WTC11 (cell line): ENCODE results near the gene CAMK2D. TPM values are rescaled to one million over a fixed set of nuclear protein-coding genes. Genes with fewer than 3 reads are reported as not detected.

Experiments
- ATAC-seq: fragments of 200-7000 bp; cut with Tn5 transposase; 2 replicates; pipeline ENCODE4 v1.10.0; 2021; ENCODE audit warnings: mild to moderate bottlenecking, moderate library complexity
- CTCF ChIA-PET: fragments of 300-600 bp; sonication (Branson Sonifier 250); formaldehyde crosslinking; loops from one replicate; lab custom pipeline; 2021; ENCODE audit warnings: antibody characterized with exemption; lab: Charles Lee
- POLR2A ChIA-PET: fragments of 350-600 bp; sonication (Branson Sonifier 250); formaldehyde crosslinking; loops from one replicate; lab custom pipeline; 2021; ENCODE audit warnings: antibody characterized with exemption; lab: Charles Lee
- DNase-seq: peaks from one replicate; pipeline ENCODE4 v3.0.0; 2021; ENCODE audit warnings: low spot score
- H3K27ac Mint-ChIP-seq: 2 replicates; pipeline ENCODE4 v1.8.0; 2021; ENCODE audit warnings: mixed read lengths
- H3K27me3 Mint-ChIP-seq: 2 replicates; pipeline ENCODE4 v1.8.0; 2021; ENCODE audit warnings: low read depth, mild to moderate bottlenecking, moderate library complexity, mixed read lengths
- H3K36me3 Mint-ChIP-seq: 2 replicates; pipeline ENCODE4 v1.8.0; 2021; ENCODE audit warnings: mixed read lengths
- H3K4me1 Mint-ChIP-seq: 2 replicates; pipeline ENCODE4 v1.8.0; 2022; ENCODE audit warnings: mixed read lengths
- H3K4me3 Mint-ChIP-seq: 2 replicates; pipeline ENCODE4 v1.8.0; 2021; ENCODE audit warnings: mild to moderate bottlenecking, moderate library complexity, mixed read lengths
- H3K9me3 Mint-ChIP-seq: 2 replicates; pipeline ENCODE4 v1.8.0; 2021; ENCODE audit warnings: mixed read lengths
- ATF1 ChIP-seq: sonication (generic); formaldehyde crosslinking; IDR thresholded peaks from 2 replicates; pipeline ENCODE4 v1.8.1; 2023; ENCODE audit warnings: mild to moderate bottlenecking, moderate library complexity, missing genetic modification reagents
- ATF3 ChIP-seq: sonication (generic); formaldehyde crosslinking; conservative IDR thresholded peaks from 2 replicates; pipeline ENCODE4 v1.8.1; 2022; ENCODE audit warnings: mild to moderate bottlenecking, missing genetic modification reagents
- CREB1 ChIP-seq: sonication (generic); formaldehyde crosslinking; IDR thresholded peaks from 2 replicates; pipeline ENCODE4 v1.8.0; 2023; ENCODE audit warnings: mild to moderate bottlenecking, missing genetic modification reagents
- E2F1 ChIP-seq: sonication (generic); formaldehyde crosslinking; IDR thresholded peaks from 2 replicates; pipeline ENCODE4 v1.8.0; 2022; ENCODE audit warnings: mild to moderate bottlenecking, missing genetic modification reagents
- E2F5 ChIP-seq: sonication (generic); formaldehyde crosslinking; IDR thresholded peaks from 2 replicates; pipeline ENCODE4 v1.8.1; 2022; ENCODE audit warnings: mild to moderate bottlenecking, moderate library complexity, missing genetic modification reagents
- EMX1 ChIP-seq: fragments of 250-450 bp; sonication (Bioruptor Pico); IDR thresholded peaks from 2 replicates; pipeline ENCODE4 v1.8.0; 2021; ENCODE audit warnings: mild to moderate bottlenecking
- ERG ChIP-seq: fragments of 250-450 bp; sonication (Bioruptor Pico); IDR thresholded peaks from 2 replicates; pipeline ENCODE4 v1.8.0; 2021; ENCODE audit warnings: mild to moderate bottlenecking
- ESRRA ChIP-seq: sonication (generic); formaldehyde crosslinking; IDR thresholded peaks from 2 replicates; pipeline ENCODE4 v1.8.1; 2022; ENCODE audit warnings: mild to moderate bottlenecking, missing genetic modification reagents, borderline replicate concordance
- FOXP1 ChIP-seq: sonication (generic); formaldehyde crosslinking; IDR thresholded peaks from 2 replicates; pipeline ENCODE4 v1.8.0; 2022; ENCODE audit warnings: missing genetic modification reagents, mild to moderate bottlenecking, moderate library complexity, borderline replicate concordance
- GTF2I ChIP-seq: fragments of 250-450 bp; sonication (Bioruptor Pico); conservative IDR thresholded peaks from 2 replicates; pipeline ENCODE4 v1.4.0; 2021; ENCODE audit warnings: mild to moderate bottlenecking
- HMGA2 ChIP-seq: fragments of 250-450 bp; sonication (Bioruptor Pico); IDR thresholded peaks from 2 replicates; pipeline ENCODE4 v1.4.0; 2021; ENCODE audit warnings: mild to moderate bottlenecking, moderate library complexity
- KAT7 ChIP-seq: sonication (generic); formaldehyde crosslinking; IDR thresholded peaks from 2 replicates; pipeline ENCODE4 v1.8.1; 2023; ENCODE audit warnings: missing genetic modification reagents, mild to moderate bottlenecking, borderline replicate concordance
- MLX ChIP-seq: sonication (generic); formaldehyde crosslinking; IDR thresholded peaks from 2 replicates; pipeline ENCODE4 v1.8.1; 2023; ENCODE audit warnings: mild to moderate bottlenecking, missing genetic modification reagents, moderate library complexity
- NFATC4 ChIP-seq: fragments of 250-450 bp; sonication (Bioruptor Pico); IDR thresholded peaks from 2 replicates; pipeline ENCODE4 v1.9.0; 2021; ENCODE audit warnings: mild to moderate bottlenecking
- NR3C1 ChIP-seq: sonication (generic); formaldehyde crosslinking; conservative IDR thresholded peaks from 2 replicates; pipeline ENCODE4 v1.8.1; 2023; ENCODE audit warnings: low read depth, mild to moderate bottlenecking, missing genetic modification reagents
- OVOL2 ChIP-seq: fragments of 250-450 bp; sonication (Bioruptor Pico); IDR thresholded peaks from 2 replicates; pipeline ENCODE4 v1.9.0; 2021; ENCODE audit warnings: mild to moderate bottlenecking, borderline replicate concordance
- PREB ChIP-seq: sonication (generic); formaldehyde crosslinking; IDR thresholded peaks from 2 replicates; pipeline ENCODE4 v1.8.1; 2022; ENCODE audit warnings: mild to moderate bottlenecking, missing genetic modification reagents, moderate library complexity, borderline replicate concordance
- RELA ChIP-seq: sonication (generic); formaldehyde crosslinking; IDR thresholded peaks from 2 replicates; pipeline ENCODE4 v1.8.1; 2022; ENCODE audit warnings: missing genetic modification reagents, mild to moderate bottlenecking, borderline replicate concordance
- SMAD4 ChIP-seq: sonication (generic); formaldehyde crosslinking; IDR thresholded peaks from 2 replicates; pipeline ENCODE4 v1.8.0; 2022; ENCODE audit warnings: mild to moderate bottlenecking, missing genetic modification reagents
- TP53 ChIP-seq: sonication (generic); formaldehyde crosslinking; IDR thresholded peaks from 2 replicates; pipeline ENCODE4 v1.8.1; 2023; ENCODE audit warnings: mild to moderate bottlenecking, missing genetic modification reagents
- USF1 ChIP-seq: sonication (generic); formaldehyde crosslinking; IDR thresholded peaks from 2 replicates; pipeline ENCODE4 v1.8.0; 2022; ENCODE audit warnings: mild to moderate bottlenecking, missing genetic modification reagents
- ZBTB21 ChIP-seq: sonication (generic); formaldehyde crosslinking; IDR thresholded peaks from 2 replicates; pipeline ENCODE4 v1.8.1; 2023; ENCODE audit warnings: mild to moderate bottlenecking, missing genetic modification reagents, borderline replicate concordance
- ZBTB43 ChIP-seq: sonication (generic); formaldehyde crosslinking; IDR thresholded peaks from 2 replicates; pipeline ENCODE4 v1.8.1; 2023; ENCODE audit warnings: mild to moderate bottlenecking, missing genetic modification reagents
- ZNF263 ChIP-seq: sonication (generic); formaldehyde crosslinking; IDR thresholded peaks from 2 replicates; pipeline ENCODE4 v1.8.1; 2022; ENCODE audit warnings: low read depth, mild to moderate bottlenecking, moderate library complexity, missing genetic modification reagents
- ZNF317 ChIP-seq: sonication (generic); formaldehyde crosslinking; IDR thresholded peaks from 2 replicates; pipeline ENCODE4 v1.8.1; 2023; ENCODE audit warnings: low read depth, mild to moderate bottlenecking, moderate library complexity, missing genetic modification reagents, borderline replicate concordance
- ZNF425 ChIP-seq: fragments of 250-450 bp; sonication (Bioruptor Pico); conservative IDR thresholded peaks from 2 replicates; pipeline ENCODE4 v1.9.0; 2021; ENCODE audit warnings: mild to moderate bottlenecking
- ZNF671 ChIP-seq: fragments of 250-450 bp; sonication (Bioruptor Pico); IDR thresholded peaks from 2 replicates; pipeline ENCODE4 v1.8.0; 2021; ENCODE audit warnings: mild to moderate bottlenecking
- total RNA-seq: library from RNA; stranded (reverse); gene quantifications from 3 replicates; pipeline ENCODE4 v1.2.3, GENCODE V29; 2021

The CAMK2D gene
- total RNA-seq, 1 experiment from 2014 or later = 16.5 TPM

- DNase-seq (no peak), ATAC-seq (no peak)
- POLR2A ChIA-PET = no interaction called here
- Mint-ChIP-seq H3K27me3 (no peaks in the 10 kb centered on the region), H3K4me3 (no peak overlapping the region), H3K27ac (no peak overlapping the region), H3K9me3 (peaks cover 14% of the 10 kb centered on the region), H3K4me1 (peaks cover 4% of the 10 kb centered on the region), H3K36me3 (peaks cover 3% of the 10 kb centered on the region; the same call in 1 of the 2 replicates)
- TF ChIP-seq ATF1 (no peak), ESRRA (no peak), E2F1 (CRISPR knock-in tag) (no peak), NFATC4 (no peak), MLX (no peak), EMX1 (no peak), ZNF671 (CRISPR knock-in tag) (no peak), ZBTB43 (CRISPR knock-in tag) (no peak), ERG (CRISPR knock-in tag) (no peak), NR3C1 (CRISPR knock-in tag) (no peak), ZNF263 (CRISPR knock-in tag) (no peak), PREB (no peak), RELA (CRISPR knock-in tag) (no peak)
- CTCF ChIA-PET = no interaction called here
Measured at GRCh38 chr4:113772319-113772718, 10.8 kb upstream of the CAMK2D start.

GRCh38 chr4:113769744-113770143 lies 8.2 kb upstream of the CAMK2D start:
- no peak for DNase-seq
- peaks cover 3% of the 10 kb centered on the region for H3K4me1 Mint-ChIP-seq
- ChIA-PET CTCF (no interaction called here), POLR2A (no interaction called here)
- peaks cover 14% of the 10 kb centered on the region for H3K9me3 Mint-ChIP-seq
- no peak overlapping the region for H3K27ac Mint-ChIP-seq
- ATAC-seq = no peak
- no peak overlapping the region for H3K4me3 Mint-ChIP-seq
- H3K27me3 Mint-ChIP-seq = no peaks in the 10 kb centered on the region
- H3K36me3 Mint-ChIP-seq = peaks cover 3% of the 10 kb centered on the region; the same call in 1 of the 2 replicates
- TF ChIP-seq ATF1 (no peak), USF1 (CRISPR knock-in tag) (no peak), GTF2I (CRISPR knock-in tag) (no peak), ZNF317 (CRISPR knock-in tag) (no peak), FOXP1 (CRISPR knock-in tag) (no peak), ZBTB21 (CRISPR knock-in tag) (no peak), CREB1 (CRISPR knock-in tag) (no peak), E2F5 (CRISPR knock-in tag) (no peak), HMGA2 (CRISPR knock-in tag) (no peak), OVOL2 (CRISPR knock-in tag) (no peak), ATF3 (CRISPR knock-in tag) (no peak), KAT7 (CRISPR knock-in tag) (no peak), TP53 (CRISPR knock-in tag) (no peak), SMAD4 (no peak), ZNF425 (CRISPR knock-in tag) (no peak)
